Right cardiac atrium (tissue), 5 donors: Measurements from ENCODE around the gene ID3. TPM values are rescaled to one million over a fixed set of nuclear protein-coding genes. Genes with fewer than 3 reads are reported as not detected.

Experiments used
- ATAC-seq, 2 donors: fragments of 200-7000 bp; cut with Tn5 transposase; one replicate each; pipeline versions ENCODE4 v1.8.0 to v1.9.1; 2020; ENCODE audit warnings: moderate library complexity in 2 of 2, mild to moderate bottlenecking in 1 of 2
- DNase-seq, 3 donors: peaks; one replicate each; pipeline ENCODE4 v3.0.0-alpha.2; 2020
- H3K27ac ChIP-seq: one replicate; pipeline ENCODE4 v1.5.1; 2013; ENCODE audit warnings: mild to moderate bottlenecking, low read length, control low read depth, moderate library complexity
- H3K27me3 ChIP-seq: one replicate; pipeline ENCODE4 v1.6.1; 2013; ENCODE audit not compliant: control insufficient read depth, insufficient read depth
- H3K4me1 ChIP-seq: one replicate; pipeline ENCODE4 v1.6.1; 2013; ENCODE audit warnings: low read length; ENCODE audit not compliant: control insufficient read depth, insufficient read depth
- H3K4me3 ChIP-seq: one replicate; pipeline ENCODE4 v1.5.1; 2013; ENCODE audit warnings: low read length, control low read depth
- H3K9me3 ChIP-seq: one replicate; pipeline ENCODE4 v1.6.1; 2013; ENCODE audit warnings: low read length; ENCODE audit not compliant: control insufficient read depth
- WGBS: extraction: QIAGEN DNeasy Blood & Tissue Kit; methylation state at CpG from one replicate; pipeline ENCODE4 v1.1.7; 2013; 5-methylcytosine and 5-hydroxymethylcytosine counted together
- intact Hi-C, 4 donors: fragments of 100-400 bp; cut with DNase I; formaldehyde crosslinking; loops; one replicate each; pipeline versions ENCODE4 v1.11.0 to v1.14.0; 2022 to 2023
- polyA plus RNA-seq: library from polyadenylated mRNA; stranded (reverse); fragments of 200-250 nt; gene quantifications from one replicate; pipeline ENCODE4 v1.2.3, GENCODE V29; 2013
- total RNA-seq, 4 donors: library from RNA; stranded (reverse); fragmentation: NEBNext Ultra II Directional; extraction: Animal tissue kit (Norgen Biotek cat#: 25700); gene quantifications; one replicate each; pipeline ENCODE4 v1.2.1, GENCODE V29; 2021
- donor health status: healthy with polysubstance abuse.
- donor health status: DM: no; HTN: yes; CAD: no.
- donor health status: DM: no; HTN: no; CAD: no.
- donor health status: DM: no; HTN: yes; CAD: no; lungs with severe emphysema.
- donor health status: DM: yes; HTN: yes; CAD: no.

ID3 gene
- total and polyA plus RNA-seq, 5 donors, result 162 to 225 (median 179) TPM

GRCh38 chr1:23574265-23574754 lies 15.0 kb upstream of the ID3 start:
- no peak for DNase-seq
- H3K27ac ChIP-seq, result no peak overlapping the region
- intact Hi-C loops, result no loop called here
- no peak for ATAC-seq
- WGBS, result 88% methylated on average over 2 of the region's 2 CpGs
- no peaks in the 10 kb centered on the region for H3K27me3 ChIP-seq
- peaks cover 7% of the 10 kb centered on the region for H3K4me1 ChIP-seq
- H3K9me3 ChIP-seq, result no peaks in the 10 kb centered on the region
- H3K4me3 ChIP-seq, result no peak overlapping the region

DNA sequence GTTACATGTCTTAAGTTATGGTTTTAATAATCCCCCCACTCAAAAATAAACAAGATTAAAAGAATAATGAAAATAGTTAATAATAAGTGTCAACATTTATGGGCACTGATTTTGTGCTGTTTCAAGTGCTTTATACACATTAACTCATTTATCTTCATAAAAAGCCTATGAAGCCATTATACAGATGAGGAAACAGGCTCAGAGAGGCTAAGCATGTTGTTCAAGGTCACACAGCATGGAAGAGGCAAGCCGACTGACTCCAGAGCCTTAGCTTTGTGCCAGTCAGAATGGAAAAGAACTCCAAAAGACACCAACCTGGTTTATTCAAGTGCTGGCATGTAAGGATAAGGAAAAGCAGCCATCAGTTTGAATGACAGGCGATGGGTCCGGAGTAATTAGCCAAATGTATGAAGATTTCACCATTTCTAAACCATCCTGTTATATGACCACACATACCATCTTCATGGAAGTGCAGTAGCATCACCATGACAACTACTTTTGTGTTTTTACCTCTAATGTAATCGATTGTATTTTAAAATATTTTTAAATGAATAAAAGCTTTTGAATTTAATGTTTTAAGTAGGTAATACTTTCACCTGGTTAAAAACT lies 14.4 kb upstream of the ID3 start:
- H3K27ac ChIP-seq, result no peak overlapping the region
- WGBS, result 82% methylated on average over 4 of the region's 4 CpGs
- no peak for ATAC-seq
- DNase-seq, result no peak
- no peaks in the 10 kb centered on the region for H3K27me3 ChIP-seq
- H3K4me3 ChIP-seq, result no peak overlapping the region
- H3K4me1 ChIP-seq, result peaks cover 7% of the 10 kb centered on the region
- H3K9me3 ChIP-seq, result no peaks in the 10 kb centered on the region
- intact Hi-C loops, result no loop called here

DNA sequence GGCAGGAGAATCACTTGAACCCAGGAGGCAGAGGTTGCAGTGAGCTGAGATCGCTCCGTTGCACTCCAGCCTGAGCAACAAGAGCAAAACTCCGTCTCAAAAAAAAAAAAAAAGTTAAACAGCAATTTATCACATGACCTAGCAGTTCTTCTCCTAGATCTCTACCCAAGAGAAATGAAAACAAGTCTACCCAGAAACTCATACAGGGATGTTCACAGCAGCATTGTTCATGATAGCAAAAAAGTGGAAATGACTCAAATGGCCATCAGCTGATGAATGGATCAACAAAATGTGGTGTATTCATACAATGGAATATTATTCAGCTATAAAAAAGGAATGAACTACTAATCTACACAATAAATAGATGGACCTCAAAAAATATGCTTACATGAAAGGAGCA lies 12.2 kb upstream of the ID3 start:
- 80% methylated on average over 3 of the region's 3 CpGs for WGBS
- peaks cover 8% of the 10 kb centered on the region for H3K4me1 ChIP-seq
- H3K27ac ChIP-seq, result no peak overlapping the region
- no peak overlapping the region for H3K4me3 ChIP-seq
- no peak for DNase-seq
- intact Hi-C loops, result no loop called here
- no peaks in the 10 kb centered on the region for H3K9me3 ChIP-seq
- no peak for ATAC-seq
- H3K27me3 ChIP-seq, result no peaks in the 10 kb centered on the region

- Histone ChIP-seq H3K4me1 (peaks cover 3% of the 10 kb centered on the region), H3K27me3 (no peaks in the 10 kb centered on the region), H3K4me3 (no peak overlapping the region), H3K9me3 (no peaks in the 10 kb centered on the region), H3K27ac (no peak overlapping the region)
- WGBS, result 95% methylated on average over 4 of the region's 4 CpGs
- intact Hi-C loops, result no loop called here
- ATAC-seq, result no peak
- DNase-seq, result no peak
Measured at GRCh38 chr1:23570001-23570691, 10.8 kb upstream of the ID3 start.

DNA sequence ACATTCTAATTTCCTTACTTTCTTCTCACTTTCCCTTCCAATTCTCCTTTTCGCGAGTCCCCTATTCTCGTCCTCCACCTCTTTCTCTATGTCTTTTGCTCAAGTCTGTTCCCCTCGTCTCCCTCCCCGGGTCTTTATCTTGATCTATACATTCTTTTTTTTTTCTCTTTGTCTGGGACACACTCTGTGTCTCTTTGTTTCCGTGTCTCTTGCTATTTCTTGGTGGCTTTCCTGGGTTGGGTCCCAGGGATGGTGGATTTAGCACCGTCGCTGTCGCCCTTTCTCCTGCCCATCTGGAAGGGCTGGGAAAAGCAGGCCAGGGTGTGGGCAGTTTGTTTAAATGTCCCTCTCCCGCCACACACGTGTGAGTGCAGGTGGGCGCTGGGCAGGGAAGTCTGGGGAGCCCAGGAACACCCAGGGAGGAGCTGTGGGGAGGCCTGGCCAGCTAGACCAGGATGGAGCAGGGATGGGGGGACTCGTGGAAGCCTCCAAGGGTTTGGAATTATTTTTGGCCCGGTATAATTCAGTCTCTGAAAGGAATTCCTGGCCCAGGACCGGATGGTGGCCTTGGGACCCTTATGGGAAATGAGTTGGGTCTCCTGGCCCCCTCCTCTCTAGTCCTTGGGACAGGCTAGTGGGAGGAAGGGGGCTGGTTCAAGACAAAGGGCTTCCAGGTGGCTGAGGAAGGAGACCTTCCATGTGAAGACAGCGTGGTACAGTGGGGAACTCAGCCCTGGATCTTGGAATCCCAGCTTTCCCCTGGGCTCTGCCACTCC lies 9.5 kb upstream of the ID3 start:
- DNase-seq (peak in 1 of 3 donors; percentile 60), ATAC-seq (peak; percentile 17 to 46)
- H3K27ac ChIP-seq, result peak overlapping the region; percentile 73
- H3K27me3 ChIP-seq, result no peaks in the 10 kb centered on the region
- peaks cover 6% of the 10 kb centered on the region for H3K4me1 ChIP-seq
- no peaks in the 10 kb centered on the region for H3K9me3 ChIP-seq
- peak overlapping the region; percentile 95 for H3K4me3 ChIP-seq
- WGBS, result 23% methylated on average over 16 of the region's 16 CpGs
- intact Hi-C loops, result no loop called here

DNA sequence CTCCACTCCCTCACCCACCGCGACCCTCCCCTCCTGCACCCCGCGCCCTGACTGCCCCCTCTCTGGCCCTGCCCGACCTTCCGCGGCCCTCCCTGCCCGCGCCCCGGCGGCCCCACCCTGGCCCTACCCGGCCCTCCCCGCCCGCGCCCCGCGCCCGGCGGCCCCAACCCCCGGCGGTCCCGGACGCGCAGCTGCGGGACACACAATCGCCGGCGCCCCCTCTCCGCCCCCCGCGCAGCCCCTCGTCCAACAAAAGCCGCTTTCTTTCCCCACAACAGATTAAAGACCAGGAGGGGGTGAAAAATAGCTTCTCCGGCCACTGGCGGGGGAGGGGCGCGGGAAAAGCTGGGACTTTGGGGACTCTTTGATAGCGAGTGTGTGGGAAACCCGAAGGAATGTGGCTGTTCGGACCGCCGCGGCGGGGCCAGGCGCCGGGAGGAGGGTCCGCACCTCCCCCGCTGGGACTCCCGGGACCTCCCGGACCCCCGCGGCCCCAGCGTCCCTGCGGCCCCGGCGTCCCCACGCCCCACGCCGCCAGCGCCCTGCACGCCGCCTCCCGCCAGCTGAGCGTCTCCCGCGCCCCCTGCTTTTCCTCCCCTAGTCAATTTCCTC lies 8.8 kb upstream of the ID3 start:
- intact Hi-C loops, result no loop called here
- no peaks in the 10 kb centered on the region for H3K27me3 ChIP-seq
- ATAC-seq, result peak; percentile 44 to 47
- H3K4me3 ChIP-seq, result peak overlapping the region; percentile 95
- DNase-seq, result peak in 2 of 3 donors; percentile 83 to 84
- H3K27ac ChIP-seq, result peak overlapping the region; percentile 87
- H3K9me3 ChIP-seq, result no peaks in the 10 kb centered on the region
- peaks cover 6% of the 10 kb centered on the region for H3K4me1 ChIP-seq
- 1% methylated on average over 66 of the region's 66 CpGs for WGBS

GRCh38 chr1:23567629-23567995 lies 8.3 kb upstream of the ID3 start:
- DNase-seq, result peak in 1 of 3 donors; percentile 58
- Histone ChIP-seq H3K27ac (peak overlapping the region; percentile 87), H3K9me3 (no peaks in the 10 kb centered on the region), H3K4me3 (peak overlapping the region; percentile 95), H3K4me1 (peaks cover 6% of the 10 kb centered on the region), H3K27me3 (no peaks in the 10 kb centered on the region)
- intact Hi-C loops, result no loop called here
- WGBS, result 68% methylated on average over 15 of the region's 15 CpGs
- ATAC-seq, result peak; percentile 9 to 13

- DNase-seq, result no peak
- Histone ChIP-seq H3K9me3 (no peaks in the 10 kb centered on the region), H3K4me3 (no peak overlapping the region), H3K4me1 (peaks cover 9% of the 10 kb centered on the region), H3K27ac (peak overlapping the region; percentile 51), H3K27me3 (no peaks in the 10 kb centered on the region)
- intact Hi-C loops, result no loop called here
- ATAC-seq, result no peak
- 78% methylated on average over 6 of the region's 6 CpGs for WGBS
Measured at GRCh38 chr1:23566304-23566703, 7.0 kb upstream of the ID3 start.

- Histone ChIP-seq H3K9me3 (no peaks in the 10 kb centered on the region), H3K4me1 (peaks cover 9% of the 10 kb centered on the region), H3K4me3 (no peak overlapping the region), H3K27me3 (no peaks in the 10 kb centered on the region), H3K27ac (peak overlapping the region; percentile 51)
- no peak for ATAC-seq
- intact Hi-C loops, result no loop called here
- 93% methylated on average over 3 of the region's 3 CpGs for WGBS
- DNase-seq, result no peak
Measured at GRCh38 chr1:23565776-23566175, 6.5 kb upstream of the ID3 start.

GRCh38 chr1:23564529-23565122 lies 5.3 kb upstream of the ID3 start:
- Histone ChIP-seq H3K27ac (peak overlapping the region; percentile 82), H3K9me3 (no peaks in the 10 kb centered on the region), H3K27me3 (no peaks in the 10 kb centered on the region), H3K4me3 (no peak overlapping the region), H3K4me1 (peaks cover 9% of the 10 kb centered on the region)
- 48% methylated on average over 10 of the region's 10 CpGs for WGBS
- DNase-seq, result no peak
- ATAC-seq, result no peak
- intact Hi-C loops, result no loop called here
